Astrocyte of the spinal cord (primary cell): ENCODE data around the gene SCAF4.

Experiments
- DNase-seq: peaks from one replicate; pipeline ENCODE4 v3.0.0; 2011; ENCODE audit warnings: low read depth, low spot score
- H3K4me3 ChIP-seq: 2 replicates; pipeline ENCODE4 v1.5.1; 2011; ENCODE audit warnings: low read depth, mild to moderate bottlenecking, low read length, moderate library complexity
- in situ Hi-C: cut with HindIII; loops from 2 replicates; pipeline ENCODE4 v1.10.0; 2017; ENCODE audit warnings: low sequenced_read_pairs
- TF ChIP-seq, protein P1 (sequence below): IDR thresholded peaks from 2 replicates; pipeline ENCODE4 v1.5.1; 2012; ENCODE audit warnings: low read depth, mild to moderate bottlenecking, low read length, inconsistent platforms

SCAF4 gene

GRCh38 chr21:31754708-31754960 is 22.7 kb upstream of the SCAF4 start:
- no peak for DNase-seq
- in situ Hi-C loops = no loop called here
- H3K4me3 ChIP-seq = no peak overlapping the region
- TF ChIP-seq, protein P1, sequence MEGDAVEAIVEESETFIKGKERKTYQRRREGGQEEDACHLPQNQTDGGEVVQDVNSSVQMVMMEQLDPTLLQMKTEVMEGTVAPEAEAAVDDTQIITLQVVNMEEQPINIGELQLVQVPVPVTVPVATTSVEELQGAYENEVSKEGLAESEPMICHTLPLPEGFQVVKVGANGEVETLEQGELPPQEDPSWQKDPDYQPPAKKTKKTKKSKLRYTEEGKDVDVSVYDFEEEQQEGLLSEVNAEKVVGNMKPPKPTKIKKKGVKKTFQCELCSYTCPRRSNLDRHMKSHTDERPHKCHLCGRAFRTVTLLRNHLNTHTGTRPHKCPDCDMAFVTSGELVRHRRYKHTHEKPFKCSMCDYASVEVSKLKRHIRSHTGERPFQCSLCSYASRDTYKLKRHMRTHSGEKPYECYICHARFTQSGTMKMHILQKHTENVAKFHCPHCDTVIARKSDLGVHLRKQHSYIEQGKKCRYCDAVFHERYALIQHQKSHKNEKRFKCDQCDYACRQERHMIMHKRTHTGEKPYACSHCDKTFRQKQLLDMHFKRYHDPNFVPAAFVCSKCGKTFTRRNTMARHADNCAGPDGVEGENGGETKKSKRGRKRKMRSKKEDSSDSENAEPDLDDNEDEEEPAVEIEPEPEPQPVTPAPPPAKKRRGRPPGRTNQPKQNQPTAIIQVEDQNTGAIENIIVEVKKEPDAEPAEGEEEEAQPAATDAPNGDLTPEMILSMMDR = no peak

DNA sequence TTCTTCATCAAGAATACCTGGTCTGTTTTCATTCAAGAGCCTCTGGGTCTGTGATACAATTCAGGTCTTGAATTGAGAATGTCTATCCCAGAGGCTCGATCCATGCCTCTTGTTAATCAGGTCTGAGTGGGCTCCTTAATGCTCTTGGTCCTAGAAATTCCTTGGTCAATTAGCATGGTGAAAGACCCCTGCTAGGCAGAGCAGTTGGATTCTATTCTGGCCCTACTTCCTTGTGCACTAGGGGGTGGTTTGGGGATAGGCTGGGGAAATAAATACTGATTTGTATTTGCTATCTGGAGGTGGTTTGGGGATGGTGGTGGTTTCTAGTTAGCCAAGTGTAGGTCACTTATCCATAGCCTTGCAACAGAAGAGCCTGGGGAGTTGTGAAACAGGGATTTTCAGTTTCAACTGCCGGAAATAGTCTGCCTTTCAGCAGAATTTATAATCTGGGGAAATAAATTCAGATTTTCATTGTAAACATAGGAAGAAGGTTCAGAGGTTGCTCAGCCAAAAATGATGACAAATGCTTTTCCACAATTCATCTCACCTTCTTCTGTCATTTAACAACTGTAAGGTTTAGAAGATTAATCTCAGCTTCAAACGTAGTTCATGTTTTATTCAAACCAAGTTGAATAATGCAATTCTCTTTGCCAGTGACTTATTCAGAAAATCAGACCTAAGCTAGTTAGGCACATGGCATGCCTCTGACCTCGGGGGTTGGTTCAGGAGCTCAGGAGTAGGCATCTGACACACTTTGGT is 22.2 kb upstream of the SCAF4 start:
- H3K4me3 ChIP-seq = no peak overlapping the region
- DNase-seq = no peak
- in situ Hi-C loops = no loop called here
- TF ChIP-seq, protein P1 = no peak

GRCh38 chr21:31752967-31753366 is 21.0 kb upstream of the SCAF4 start:
- TF ChIP-seq, protein P1 = no peak
- no peak for DNase-seq
- no peak overlapping the region for H3K4me3 ChIP-seq
- in situ Hi-C loops = no loop called here

DNA sequence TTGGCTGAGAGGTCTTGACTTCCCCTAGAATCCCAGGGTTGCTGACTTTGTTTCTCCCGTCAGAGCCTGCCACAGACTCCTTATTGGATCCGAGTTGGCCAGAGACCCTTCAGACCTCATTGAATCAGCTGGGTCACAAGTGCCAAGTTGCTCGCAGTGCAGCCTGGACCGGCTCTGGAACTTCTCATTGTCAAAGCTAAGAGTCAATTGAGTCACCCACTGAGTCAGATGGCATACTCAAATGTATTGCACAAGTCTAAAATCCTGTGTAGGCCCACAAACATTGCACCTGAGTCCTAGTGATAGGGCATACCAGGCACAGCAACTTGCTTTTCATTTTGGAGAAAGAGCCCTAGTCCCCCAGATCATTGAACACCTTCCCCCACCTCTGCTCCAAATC is 20.4 kb upstream of the SCAF4 start:
- in situ Hi-C loops = no loop called here
- no peak for DNase-seq
- TF ChIP-seq, protein P1 = no peak
- no peak overlapping the region for H3K4me3 ChIP-seq

GRCh38 chr21:31750843-31751242 is 18.9 kb upstream of the SCAF4 start:
- H3K4me3 ChIP-seq = no peak overlapping the region
- TF ChIP-seq, protein P1 = no peak
- in situ Hi-C loops = no loop called here
- DNase-seq = no peak

- no peak overlapping the region for H3K4me3 ChIP-seq
- DNase-seq = no peak
- TF ChIP-seq, protein P1 = no peak
- in situ Hi-C loops = no loop called here
These were observed 12.4 kb upstream of the SCAF4 start for GRCh38 chr21:31744182-31744800.

DNA sequence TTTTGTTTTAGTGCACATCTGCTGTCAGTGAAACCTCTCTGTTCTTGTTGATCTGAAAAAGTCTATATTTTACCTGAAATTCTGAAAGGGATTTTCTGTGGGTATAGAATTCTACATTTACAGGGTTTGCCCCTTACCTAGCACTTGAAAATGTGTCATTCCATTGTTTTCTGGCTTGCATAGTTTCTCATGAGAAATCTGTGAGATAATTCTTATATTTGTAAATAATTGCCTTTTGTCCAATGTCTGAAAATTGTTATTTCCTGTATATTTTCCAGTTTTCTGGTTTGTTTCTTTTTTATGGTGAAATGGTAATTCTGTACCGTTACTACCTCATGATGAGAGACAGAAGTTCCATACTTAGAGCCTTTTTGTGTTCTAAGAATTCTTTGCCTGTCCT is 11.8 kb upstream of the SCAF4 start:
- TF ChIP-seq, protein P1 = no peak
- in situ Hi-C loops = no loop called here

More for the DNA sequence above, 11.8 kb upstream of the SCAF4 start:
- H3K4me3 ChIP-seq = no peak overlapping the region
- no peak for DNase-seq
